ENCODE results near the gene CCSER2.
"Not testable (repeated sequence)": the region's sequence is repeated elsewhere in the genome, so short reads cannot be mapped to it uniquely, and the experiment has no call there.

Gene CCSER2

DNA sequence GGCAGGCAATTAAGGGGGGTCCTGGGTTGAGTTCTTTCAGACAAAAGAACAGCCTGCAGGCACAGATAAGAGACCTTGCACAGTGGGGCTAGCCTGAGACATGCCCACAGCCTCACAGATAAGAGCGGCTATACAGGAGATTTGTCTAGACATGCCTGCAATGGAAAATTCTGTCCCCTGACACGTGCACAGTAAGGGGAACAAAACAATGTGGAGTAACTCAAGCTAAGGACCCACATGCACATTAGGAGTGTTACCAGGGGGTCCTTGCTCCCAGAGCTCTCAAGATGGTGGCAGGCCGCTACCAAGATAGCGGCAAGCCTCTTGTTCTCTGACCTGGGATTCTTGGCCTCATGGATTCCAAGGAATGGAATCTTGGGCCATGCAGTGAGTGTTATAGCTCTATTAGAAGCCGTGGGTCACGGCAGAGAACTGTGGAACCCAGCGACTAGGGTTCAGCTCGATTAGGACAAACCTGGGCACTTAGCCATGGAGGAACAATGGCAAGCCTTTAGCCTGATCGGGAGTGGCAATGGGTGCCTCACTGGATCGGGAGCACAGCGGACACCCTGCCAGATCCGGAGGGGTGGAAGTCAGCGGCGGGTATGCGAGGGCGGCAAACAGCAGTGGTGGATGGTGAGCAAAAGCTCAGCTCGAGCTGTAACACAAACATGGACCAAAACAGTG is 196.9 kb downstream of the CCSER2 start:
- Histone ChIP-seq H3K9ac (ENCODE audit: low read depth, low read length) (no peak overlapping the region), H3K9me3 (replicated peaks; ENCODE audit: low read length) (no peaks in the 10 kb centered on the region), H3K4me2 (ENCODE audit: low read length) (no peak overlapping the region), H3K36me3 (ENCODE audit: insufficient read depth, low read length) (no peaks in the 10 kb centered on the region), H3K4me3 (ENCODE audit: low read length) (no peak overlapping the region), H3K4me1 (ENCODE audit: control insufficient read depth, insufficient read depth, low read length) (no peaks in the 10 kb centered on the region), H3K27me3 (ENCODE audit: control insufficient read depth, insufficient read depth, low read length) (no peaks in the 10 kb centered on the region)

DNA sequence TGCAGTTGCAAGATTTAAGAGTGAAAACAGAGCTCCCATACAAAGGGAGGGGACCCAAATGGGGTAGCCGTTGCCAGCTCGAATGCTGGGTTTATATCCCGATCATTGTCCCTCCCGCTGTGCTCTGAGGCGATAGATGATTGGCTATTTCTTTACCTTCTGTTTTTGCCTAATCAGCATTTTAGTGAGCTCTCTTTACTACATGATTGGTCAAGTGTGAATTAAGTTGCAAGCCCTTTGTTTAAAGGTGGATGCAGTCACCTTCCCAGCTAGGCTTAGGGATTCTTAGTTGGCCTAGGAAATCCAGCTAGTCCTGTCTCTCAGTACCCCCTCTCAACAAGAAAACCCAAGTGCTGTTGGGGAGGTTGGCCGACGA is 197.4 kb downstream of the CCSER2 start:
- H3K4me1 ChIP-seq (ENCODE audit: control insufficient read depth, insufficient read depth, low read length); H3K4me3 ChIP-seq (ENCODE audit: low read length); H3K9me3 ChIP-seq (replicated peaks; ENCODE audit: low read length): not testable (repeated sequence)

DNA sequence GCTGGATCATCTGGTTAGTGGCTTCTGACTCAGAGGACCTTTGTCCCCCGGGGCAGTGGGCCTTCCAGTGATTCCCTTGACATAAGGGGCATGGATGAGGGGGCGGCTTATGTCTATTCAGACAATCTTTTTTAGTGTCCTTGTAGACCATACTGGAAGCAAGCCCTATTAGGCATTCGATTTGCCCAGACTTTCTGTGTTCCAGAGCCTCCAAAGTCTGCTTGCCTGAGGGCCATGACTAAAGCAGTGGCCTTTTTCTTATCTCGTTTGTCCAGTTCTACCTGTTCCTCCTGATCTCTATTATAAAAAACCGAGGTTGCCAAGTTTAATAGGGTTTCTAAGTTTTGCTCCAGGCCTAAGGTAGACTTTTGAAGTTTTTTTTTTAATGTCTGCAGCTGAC is 199.0 kb downstream of the CCSER2 start:
- H3K4me1 ChIP-seq (ENCODE audit: control insufficient read depth, insufficient read depth, low read length); H3K9me3 ChIP-seq (replicated peaks; ENCODE audit: low read length); H3K27me3 ChIP-seq (ENCODE audit: control insufficient read depth, insufficient read depth, low read length); H3K4me3 ChIP-seq (ENCODE audit: low read length); H3K36me3 ChIP-seq (ENCODE audit: insufficient read depth, low read length); H3K9ac ChIP-seq (ENCODE audit: low read depth, low read length); H3K4me2 ChIP-seq (ENCODE audit: low read length): not testable (repeated sequence)

More for the DNA sequence above, 197.4 kb downstream of the CCSER2 start:
- not testable (repeated sequence) for H3K9ac ChIP-seq (ENCODE audit: low read depth, low read length); H3K4me2 ChIP-seq (ENCODE audit: low read length); H3K27me3 ChIP-seq (ENCODE audit: control insufficient read depth, insufficient read depth, low read length); H3K36me3 ChIP-seq (ENCODE audit: insufficient read depth, low read length)

DNA sequence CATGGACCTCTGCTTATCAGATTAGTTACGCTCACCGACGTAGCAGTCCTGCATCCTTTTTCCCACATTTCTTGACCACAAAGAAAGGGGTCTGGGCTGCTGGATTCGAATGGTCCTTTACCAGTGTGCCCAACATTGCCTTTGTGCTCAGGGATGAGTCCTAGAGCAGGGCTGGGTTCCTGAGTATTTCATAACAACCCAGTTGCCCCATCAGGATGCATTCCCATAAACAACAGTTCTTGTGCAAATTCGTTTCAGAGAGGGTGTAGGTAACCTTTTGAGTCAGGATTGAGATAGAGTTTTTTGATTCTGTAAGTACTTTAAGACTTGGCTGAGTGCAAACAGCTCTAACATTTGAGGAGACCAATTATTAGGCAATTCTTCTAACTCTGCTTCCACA is 200.1 kb downstream of the CCSER2 start:
- H3K9me3 ChIP-seq (replicated peaks; ENCODE audit: low read length); H3K4me1 ChIP-seq (ENCODE audit: control insufficient read depth, insufficient read depth, low read length); H3K4me3 ChIP-seq (ENCODE audit: low read length); H3K36me3 ChIP-seq (ENCODE audit: insufficient read depth, low read length); H3K9ac ChIP-seq (ENCODE audit: low read depth, low read length); H3K4me2 ChIP-seq (ENCODE audit: low read length); H3K27me3 ChIP-seq (ENCODE audit: control insufficient read depth, insufficient read depth, low read length): not testable (repeated sequence)

DNA sequence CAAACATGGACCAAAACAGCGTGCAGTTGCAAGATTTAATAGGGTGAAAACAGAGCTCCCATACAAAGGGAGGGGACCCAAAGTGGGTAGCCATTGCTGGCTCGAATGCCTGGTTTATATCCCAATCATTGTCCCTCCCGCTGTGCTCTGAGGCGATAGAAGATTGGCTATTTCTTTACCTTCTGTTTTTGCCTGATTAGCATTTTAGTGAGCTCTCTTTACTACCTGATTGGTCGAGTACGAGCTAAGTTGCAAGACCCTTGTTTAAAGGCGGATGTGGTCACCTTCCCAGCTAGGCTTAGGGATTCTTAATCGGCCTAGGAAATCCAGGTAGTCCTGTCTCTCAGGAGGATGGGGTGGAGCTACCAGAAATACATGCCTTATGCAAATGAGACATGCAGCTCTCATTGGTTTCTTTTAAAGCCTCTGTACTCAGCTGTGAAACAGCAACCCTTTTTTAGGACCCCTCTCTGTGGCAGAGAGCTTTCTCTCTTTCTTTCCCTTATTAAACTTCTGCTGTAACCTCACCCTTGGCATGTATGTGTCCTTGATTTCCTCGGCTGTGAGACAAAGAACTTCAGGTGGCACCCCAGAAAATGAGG is 202.4 kb downstream of the CCSER2 start:
- no peaks in the 10 kb centered on the region for H3K27me3 ChIP-seq (ENCODE audit: control insufficient read depth, insufficient read depth, low read length)
- H3K4me1 ChIP-seq (ENCODE audit: control insufficient read depth, insufficient read depth, low read length) = peaks cover 13% of the 10 kb centered on the region
- H3K36me3 ChIP-seq (ENCODE audit: insufficient read depth, low read length) = no peaks in the 10 kb centered on the region
- no peak overlapping the region for H3K4me3 ChIP-seq (ENCODE audit: low read length)
- no peaks in the 10 kb centered on the region for H3K9me3 ChIP-seq (replicated peaks; ENCODE audit: low read length)
- H3K9ac ChIP-seq (ENCODE audit: low read depth, low read length) = no peak overlapping the region
- no peak overlapping the region for H3K4me2 ChIP-seq (ENCODE audit: low read length)

DNA sequence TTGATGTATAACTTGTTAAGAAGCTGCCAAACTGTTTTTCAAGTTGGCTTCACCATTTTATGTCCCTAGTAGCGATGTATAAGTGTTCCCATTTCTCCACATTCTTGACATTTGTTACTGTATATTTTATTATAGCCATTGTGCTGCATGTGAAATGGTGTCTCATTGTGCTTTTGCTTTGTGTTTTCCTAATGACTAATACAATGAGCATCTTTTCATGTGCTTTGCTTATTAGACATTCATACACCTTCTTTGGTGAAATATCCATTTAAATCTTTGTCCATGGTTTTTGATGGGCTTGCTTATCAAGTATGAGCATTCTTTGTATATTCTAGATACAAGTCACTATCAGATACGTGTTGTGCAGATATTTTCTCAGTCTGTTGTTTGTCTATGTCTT is 203.0 kb downstream of the CCSER2 start:
- no peak overlapping the region for H3K4me2 ChIP-seq (ENCODE audit: low read length)
- no peak overlapping the region for H3K9ac ChIP-seq (ENCODE audit: low read depth, low read length)
- H3K9me3 ChIP-seq (replicated peaks; ENCODE audit: low read length) = no peaks in the 10 kb centered on the region
- no peak overlapping the region for H3K4me3 ChIP-seq (ENCODE audit: low read length)
- no peaks in the 10 kb centered on the region for H3K36me3 ChIP-seq (ENCODE audit: insufficient read depth, low read length)
- H3K27me3 ChIP-seq (ENCODE audit: control insufficient read depth, insufficient read depth, low read length) = no peaks in the 10 kb centered on the region
- H3K4me1 ChIP-seq (ENCODE audit: control insufficient read depth, insufficient read depth, low read length) = peaks cover 13% of the 10 kb centered on the region

DNA sequence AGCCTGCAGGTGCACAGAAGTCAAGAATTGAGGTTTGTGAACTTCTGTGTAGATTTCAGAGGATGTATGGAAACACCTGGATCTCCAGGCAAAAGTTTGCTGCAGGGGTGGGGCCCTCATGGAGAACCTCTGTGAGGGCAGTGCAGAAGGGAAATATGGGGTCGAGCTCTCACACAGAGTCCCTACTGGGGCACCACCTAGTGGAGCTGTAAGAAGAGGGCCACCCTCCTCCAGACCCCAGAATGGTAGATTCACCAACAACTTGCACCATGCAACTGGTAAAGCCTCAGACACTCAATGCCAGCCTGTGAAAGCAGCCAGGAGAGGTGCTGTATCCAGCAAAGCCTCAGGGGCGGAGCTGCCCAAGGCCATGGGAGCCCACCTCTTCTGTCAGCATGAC is 205.8 kb downstream of the CCSER2 start:
- no peak overlapping the region for H3K4me3 ChIP-seq (ENCODE audit: low read length)

DNA sequence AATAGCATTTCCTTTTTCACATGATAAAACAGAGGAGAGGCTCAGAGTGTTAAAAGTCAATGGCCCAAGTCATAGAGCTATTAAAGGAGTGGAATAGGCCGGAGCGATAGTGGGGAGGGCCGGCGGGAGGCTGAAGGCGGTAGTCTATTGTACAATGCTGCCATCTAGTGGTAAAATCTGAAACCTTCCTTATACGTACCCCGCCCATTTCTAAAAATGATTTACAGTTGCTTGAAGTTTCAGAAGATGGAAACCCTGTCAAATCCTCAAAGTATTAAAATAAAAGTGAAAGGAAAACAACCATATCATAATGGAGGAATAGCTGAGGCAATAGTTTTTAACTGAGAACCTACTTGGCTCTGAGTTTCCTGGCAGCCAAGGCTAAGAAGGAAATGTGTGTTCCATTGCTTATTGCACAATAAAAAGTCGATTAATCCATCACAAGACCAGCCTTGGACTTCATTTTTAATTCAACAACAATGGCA is 209.1 kb downstream of the CCSER2 start:
- Histone ChIP-seq H3K4me3 (ENCODE audit: low read length) (no peak overlapping the region), H3K4me2 (ENCODE audit: low read length) (no peak overlapping the region), H3K9ac (ENCODE audit: low read depth, low read length) (no peak overlapping the region), H3K4me1 (ENCODE audit: control insufficient read depth, insufficient read depth, low read length) (peaks cover 27% of the 10 kb centered on the region), H3K9me3 (replicated peaks; ENCODE audit: low read length) (no peaks in the 10 kb centered on the region), H3K36me3 (ENCODE audit: insufficient read depth, low read length) (no peaks in the 10 kb centered on the region), H3K27me3 (ENCODE audit: control insufficient read depth, insufficient read depth, low read length) (no peaks in the 10 kb centered on the region)

More for the DNA sequence above, 205.8 kb downstream of the CCSER2 start:
- Histone ChIP-seq H3K4me2 (ENCODE audit: low read length) (no peak overlapping the region), H3K4me1 (ENCODE audit: control insufficient read depth, insufficient read depth, low read length) (peaks cover 16% of the 10 kb centered on the region), H3K9me3 (replicated peaks; ENCODE audit: low read length) (no peaks in the 10 kb centered on the region), H3K9ac (ENCODE audit: low read depth, low read length) (no peak overlapping the region), H3K36me3 (ENCODE audit: insufficient read depth, low read length) (no peaks in the 10 kb centered on the region), H3K27me3 (ENCODE audit: control insufficient read depth, insufficient read depth, low read length) (no peaks in the 10 kb centered on the region)

DNA sequence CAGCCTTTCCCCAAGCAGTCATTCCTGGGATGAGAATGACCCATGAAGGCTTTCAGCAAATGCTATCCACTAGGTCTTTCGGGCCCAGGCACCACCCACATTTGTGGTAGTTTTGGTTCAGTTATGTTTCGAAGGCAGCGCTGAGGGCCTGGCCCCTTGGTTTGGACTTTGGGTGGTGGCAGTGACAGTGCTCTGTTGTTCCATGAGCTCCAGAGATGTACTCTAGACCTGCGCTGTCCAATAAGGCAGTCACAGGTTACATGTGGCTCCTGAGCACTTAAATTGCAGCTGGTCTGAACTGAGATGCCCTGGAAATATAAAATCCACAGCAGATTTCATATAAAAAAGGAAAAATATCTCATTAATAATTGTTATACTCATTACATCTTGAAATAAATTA is 209.6 kb downstream of the CCSER2 start:
- H3K4me2 ChIP-seq (ENCODE audit: low read length) = no peak overlapping the region
- H3K4me1 ChIP-seq (ENCODE audit: control insufficient read depth, insufficient read depth, low read length) = peaks cover 27% of the 10 kb centered on the region
- H3K27me3 ChIP-seq (ENCODE audit: control insufficient read depth, insufficient read depth, low read length) = no peaks in the 10 kb centered on the region
- H3K4me3 ChIP-seq (ENCODE audit: low read length) = no peak overlapping the region
- H3K9me3 ChIP-seq (replicated peaks; ENCODE audit: low read length) = no peaks in the 10 kb centered on the region
- no peaks in the 10 kb centered on the region for H3K36me3 ChIP-seq (ENCODE audit: insufficient read depth, low read length)
- no peak overlapping the region for H3K9ac ChIP-seq (ENCODE audit: low read depth, low read length)

DNA sequence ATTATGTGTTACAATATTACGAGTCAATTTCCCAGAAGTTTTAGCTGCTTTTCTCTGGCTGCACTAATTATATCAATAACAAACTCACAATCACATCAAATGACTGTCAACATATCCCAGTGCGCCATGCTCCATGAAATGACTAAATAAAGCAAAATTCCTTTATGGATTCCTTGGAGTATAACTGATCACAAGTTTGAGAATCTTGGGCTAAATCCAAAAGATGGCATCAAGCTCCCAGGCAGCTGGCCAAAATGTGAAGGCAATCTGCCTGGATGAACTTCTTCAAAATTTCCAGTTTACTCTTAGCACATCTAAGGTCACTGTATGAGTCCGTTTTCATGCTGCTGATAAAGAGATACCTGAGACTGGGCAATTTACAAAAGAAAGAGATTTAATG is 210.8 kb downstream of the CCSER2 start:
- no peak overlapping the region for H3K4me3 ChIP-seq (ENCODE audit: low read length)
- no peaks in the 10 kb centered on the region for H3K9me3 ChIP-seq (replicated peaks; ENCODE audit: low read length)
- peak overlapping the region; percentile 67 for H3K9ac ChIP-seq (ENCODE audit: low read depth, low read length)
- peaks cover 27% of the 10 kb centered on the region for H3K4me1 ChIP-seq (ENCODE audit: control insufficient read depth, insufficient read depth, low read length)
- peaks cover 6% of the 10 kb centered on the region for H3K27me3 ChIP-seq (ENCODE audit: control insufficient read depth, insufficient read depth, low read length)
- H3K4me2 ChIP-seq (ENCODE audit: low read length) = no peak overlapping the region
- H3K36me3 ChIP-seq (ENCODE audit: insufficient read depth, low read length) = no peaks in the 10 kb centered on the region

DNA sequence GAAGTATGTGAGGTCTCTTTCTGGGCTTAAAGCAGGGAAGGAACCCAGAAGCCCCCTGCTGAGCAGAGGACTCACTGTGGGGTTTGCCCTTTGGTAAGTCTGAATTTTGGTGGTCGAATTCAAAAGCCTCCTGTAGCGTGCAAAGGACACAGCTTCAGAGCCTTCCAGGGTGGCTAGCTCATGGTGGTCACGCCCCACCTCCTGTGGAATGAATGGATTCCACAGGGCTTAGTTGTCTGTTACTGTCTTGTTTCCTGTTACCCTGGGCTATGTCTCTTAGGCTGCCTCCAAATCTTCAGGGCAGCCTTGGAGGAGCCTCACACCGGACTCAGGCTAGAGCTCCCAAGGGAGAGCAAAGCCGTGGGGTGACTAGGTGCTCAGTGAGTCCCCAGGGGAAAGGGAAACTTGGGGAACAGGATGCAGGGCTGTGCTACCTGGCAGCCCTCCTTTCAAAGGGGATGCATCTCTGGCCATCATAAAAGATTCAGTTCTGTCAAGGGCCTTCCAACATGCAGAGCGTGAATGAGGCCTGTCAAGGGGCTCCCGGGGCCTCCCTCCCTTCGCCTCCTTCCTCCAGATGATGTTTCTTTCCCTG is 211.7 kb downstream of the CCSER2 start:
- Histone ChIP-seq H3K4me1 (ENCODE audit: control insufficient read depth, insufficient read depth, low read length) (peaks cover 22% of the 10 kb centered on the region), H3K9ac (ENCODE audit: low read depth, low read length) (peak overlapping the region; percentile 78), H3K36me3 (ENCODE audit: insufficient read depth, low read length) (no peaks in the 10 kb centered on the region), H3K27me3 (ENCODE audit: control insufficient read depth, insufficient read depth, low read length) (peaks cover 6% of the 10 kb centered on the region), H3K9me3 (replicated peaks; ENCODE audit: low read length) (no peaks in the 10 kb centered on the region), H3K4me3 (ENCODE audit: low read length) (peak overlapping the region; percentile 67), H3K4me2 (ENCODE audit: low read length) (peak overlapping the region; percentile 87)
